ENCODE data around the gene NCOA4. TPM values are rescaled to one million over a fixed set of nuclear protein-coding genes. Genes with fewer than 3 reads are reported as not detected.
"Not testable (repeated sequence)": the region's sequence is repeated elsewhere in the genome, so short reads cannot be mapped to it uniquely, and the experiment has no call there.

NCOA4 gene
- total and polyA plus RNA-seq, 2 of the 8 experiments (the other 6 are each of a cell fraction or from before 2014, with no cell fraction given) = 28.9 to 65.2 TPM

DNA sequence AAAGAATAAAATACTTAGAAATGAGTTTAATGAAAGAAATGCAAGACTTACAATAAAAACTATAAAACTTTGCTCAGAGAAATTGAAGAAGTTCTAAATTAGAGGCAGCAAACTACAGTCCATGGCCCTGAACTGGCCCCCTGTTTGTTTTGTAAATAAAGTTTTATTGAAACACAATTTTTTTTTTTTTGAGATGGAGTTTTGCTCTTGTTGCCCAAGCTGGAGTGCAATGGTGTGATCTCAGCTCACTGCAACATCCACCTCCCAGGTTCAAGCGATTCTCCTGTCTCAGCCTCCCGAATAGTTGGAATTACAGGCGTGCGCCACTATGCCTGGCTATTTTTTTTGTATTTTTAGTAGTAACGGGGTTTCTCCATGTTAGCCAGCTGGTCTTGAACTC, 27.5 kb upstream of the NCOA4 start:
- 95% methylated on average over 5 of the region's 5 CpGs; no CpG with 5 or more reads in 1 of the 2 experiments for whole genome bisulfite sequencing, 2 experiments (ENCODE audit: extremely low coverage in 1 of 2, insufficient coverage in 1 of 2, insufficient read length in 1 of 2, insufficient replicate concordance in 2 of 2, low coverage in 1 of 2, low lambda C conversion rate in 2 of 2, missing lambda C conversion rate in 1 of 2)
- not testable (repeated sequence) for H4K20me1 ChIP-seq (replicated peaks in 1 of 2; ENCODE audit: control insufficient read depth in 1 of 2, insufficient read depth in 2 of 2, low read length in 2 of 2)

More for the DNA sequence above, 27.5 kb upstream of the NCOA4 start:
- H2AFZ ChIP-seq (ENCODE audit: low read length); H3K27me3 ChIP-seq (replicated peaks in 1 of 4; ENCODE audit: control insufficient read depth in 3 of 4, extremely low read depth in 1 of 4, insufficient read depth in 3 of 4, low read length in 3 of 4); FAIRE-seq; H2AK5ac ChIP-seq (ENCODE audit: low read depth, low read length); H4K91ac ChIP-seq (replicated peaks; ENCODE audit: insufficient read length, low read length); H3K4me3 ChIP-seq (ENCODE audit: extremely low read depth in 1 of 4, insufficient read depth in 2 of 4, low read depth in 3 of 4, low read length in 4 of 4); H3K79me2 ChIP-seq (ENCODE audit: control insufficient read depth in 1 of 2, insufficient read depth in 2 of 2, low read length in 2 of 2); H3K23me2 ChIP-seq (ENCODE audit: low read depth, low read length); H3K14ac ChIP-seq (ENCODE audit: insufficient read length); H3K36me3 ChIP-seq (ENCODE audit: control insufficient read depth in 2 of 4, insufficient read depth in 4 of 4, low read length in 3 of 4); H3K56ac ChIP-seq (replicated peaks; ENCODE audit: insufficient read length, low read depth, low read length); H3K23ac ChIP-seq (ENCODE audit: insufficient read length); H2BK5ac ChIP-seq (ENCODE audit: low read depth, low read length); CTCF ChIA-PET (ENCODE audit: partially characterized antibody); H2BK15ac ChIP-seq (ENCODE audit: low read length); H4K8ac ChIP-seq (ENCODE audit: extremely low read depth, insufficient read depth, low read length); H4K5ac ChIP-seq (ENCODE audit: insufficient read length, low read depth, low read length); H3K9ac ChIP-seq (replicated peaks in 1 of 4; ENCODE audit: extremely low read depth in 1 of 4, low read depth in 3 of 4, low read length in 3 of 4); H3K4me2 ChIP-seq (ENCODE audit: insufficient read depth in 1 of 2, low read depth in 2 of 2, low read length in 2 of 2); H3K9me3 ChIP-seq (ENCODE audit: insufficient read depth in 2 of 2, low read depth in 1 of 2, low read length in 1 of 2); H3K79me1 ChIP-seq (ENCODE audit: low read depth, low read length); H2BK120ac ChIP-seq (replicated peaks; ENCODE audit: low read depth, low read length); H2BK20ac ChIP-seq (ENCODE audit: low read length); DNase-seq (ENCODE audit: low read depth in 1 of 2, low spot score in 2 of 2); H2BK12ac ChIP-seq (ENCODE audit: low read depth, low read length); H3K18ac ChIP-seq (ENCODE audit: extremely low read depth, low read length); H3K27ac ChIP-seq (ENCODE audit: low read depth, low read length); H3K4ac ChIP-seq (replicated peaks; ENCODE audit: insufficient read length, low read depth, low read length); POLR2A ChIA-PET (ENCODE audit: partially characterized antibody): not testable (repeated sequence)
- H3K4me1 ChIP-seq (replicated peaks in 1 of 4; ENCODE audit: control insufficient read depth in 3 of 4, insufficient read depth in 4 of 4, low read length in 3 of 4) = peaks cover 2 to 16% (median 10%) of the 10 kb centered on the region in 4 experiments; a peak in 6 of 7 replicates
